ENCODE results near the gene CCL15.

The CCL15 gene

DNA sequence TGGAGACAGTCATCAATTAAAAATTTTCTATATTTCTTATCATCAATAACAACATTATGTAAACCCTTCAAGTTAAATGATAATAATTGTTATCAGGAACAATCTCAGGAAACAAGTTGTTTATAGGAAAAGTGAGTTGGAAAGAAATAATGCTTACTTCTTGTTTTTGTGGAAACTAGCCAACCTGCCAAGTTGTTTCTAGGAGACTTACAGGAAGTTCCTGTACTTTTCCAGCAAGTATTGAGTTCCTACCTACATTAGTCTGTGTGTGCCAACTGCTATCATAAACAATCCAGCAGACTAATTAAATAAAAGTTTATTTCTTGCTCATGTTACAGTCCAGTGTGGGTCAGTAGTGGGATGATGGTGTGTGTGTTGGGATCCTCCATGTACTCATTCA lies 13.2 kb downstream of the CCL15 start:
- DNase-seq, result no peak

DNA sequence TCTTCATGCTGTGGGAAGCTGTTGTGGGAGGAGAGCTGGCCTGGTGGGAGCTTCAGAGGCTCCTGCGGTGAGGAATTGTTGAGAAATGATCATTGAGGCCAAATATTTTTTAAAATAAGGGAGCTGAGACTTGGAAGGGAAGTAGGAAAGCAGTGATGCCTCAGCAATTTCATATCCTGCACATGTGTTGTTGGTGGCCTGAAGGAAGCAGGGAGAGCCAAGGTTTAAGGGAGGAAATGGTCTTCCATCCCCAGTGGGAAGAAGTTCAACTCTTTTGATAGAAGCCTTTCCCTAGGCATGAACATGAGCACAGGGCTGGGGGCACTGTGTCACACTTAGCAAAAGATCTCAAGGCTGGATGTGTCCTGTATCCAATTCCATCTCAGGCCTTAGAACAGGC lies 14.7 kb downstream of the CCL15 start, which contains the start of gene CCL14:
Gene CCL14 (minus strand): TSS at position 87 of the 400 bp plus-strand sequence. CDS start 80 bp downstream, at position 7.
- DNase-seq, result no peak

DNA sequence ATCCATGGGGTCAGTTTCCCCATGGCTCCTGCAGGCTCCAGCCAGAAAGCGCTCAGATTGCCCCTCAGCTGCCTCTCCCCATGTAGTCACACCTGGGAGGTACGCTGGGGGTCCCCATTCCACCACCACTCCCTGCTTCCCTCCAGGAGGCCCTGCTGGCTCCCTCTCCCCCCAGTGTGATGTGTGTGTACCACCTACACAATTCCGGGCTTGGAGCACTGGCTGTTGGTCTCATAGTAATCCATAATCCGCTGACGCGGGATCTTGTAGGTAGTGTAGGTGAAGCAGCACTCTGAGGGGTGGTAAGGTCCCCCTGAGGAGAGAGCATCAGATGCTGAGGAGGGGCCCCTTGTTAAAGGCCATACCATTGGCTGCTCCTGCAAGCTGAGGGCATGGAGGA lies 17.2 kb downstream of the CCL15 start:
- DNase-seq, result no peak

DNA sequence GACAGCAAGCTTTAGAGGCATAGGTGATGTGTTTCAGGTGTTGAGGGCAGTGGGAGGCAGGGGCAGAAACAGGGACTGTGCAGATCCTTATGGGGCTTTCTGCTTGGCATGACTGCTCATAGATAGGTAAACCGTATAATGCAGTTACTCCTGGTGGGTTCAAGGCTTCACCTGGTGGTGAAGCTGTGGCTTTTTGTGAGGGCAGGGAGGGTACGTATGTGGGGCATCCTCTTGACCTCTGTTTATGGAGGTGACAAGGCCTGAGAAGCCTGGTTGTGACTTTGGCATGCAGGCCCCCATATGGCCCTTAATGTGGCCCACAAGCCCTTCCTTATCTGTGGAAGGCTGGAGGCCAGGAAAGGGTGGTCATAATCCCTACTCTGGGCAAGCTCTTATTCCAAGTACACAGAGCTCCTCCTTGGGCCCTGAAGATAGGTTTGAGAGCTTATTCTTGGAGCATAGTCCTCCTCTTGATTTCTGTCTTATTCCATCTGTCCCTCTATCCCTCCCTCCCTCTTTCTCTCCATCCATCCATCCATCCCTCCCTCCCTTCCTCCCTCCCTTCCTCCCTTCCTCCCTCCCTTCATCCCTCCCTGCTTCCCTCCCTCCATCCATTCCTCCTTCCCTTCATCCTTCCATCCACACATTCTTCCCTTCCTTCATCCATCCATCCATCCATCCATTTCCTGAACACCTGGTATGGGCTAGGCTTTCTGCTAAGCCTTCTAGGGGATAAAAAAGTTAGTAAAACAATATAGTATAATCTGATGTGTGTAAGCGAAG lies 18.8 kb downstream of the CCL15 start:
- DNase-seq, result no peak

DNA sequence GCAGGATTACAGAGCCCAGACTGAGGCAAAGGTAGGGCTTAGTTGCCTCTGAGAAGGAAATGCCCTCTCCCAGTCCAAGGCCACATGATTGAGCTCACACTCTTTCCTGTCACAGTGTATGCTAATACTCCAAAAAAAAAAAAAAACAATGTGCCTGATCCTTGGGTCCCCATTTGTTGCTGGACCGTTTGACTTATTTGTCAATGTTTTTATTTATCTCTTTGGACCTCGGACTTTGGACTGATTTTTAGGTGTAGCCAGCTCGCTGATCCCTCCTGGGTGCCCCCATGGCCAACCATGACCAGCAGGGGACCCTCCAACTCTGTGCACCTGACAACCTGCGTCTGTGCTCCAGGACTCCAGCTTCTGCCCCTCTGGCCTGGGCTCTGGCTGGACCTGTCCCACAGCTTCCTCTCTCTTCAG lies 19.4 kb downstream of the CCL15 start:
- DNase-seq, result no peak

DNA sequence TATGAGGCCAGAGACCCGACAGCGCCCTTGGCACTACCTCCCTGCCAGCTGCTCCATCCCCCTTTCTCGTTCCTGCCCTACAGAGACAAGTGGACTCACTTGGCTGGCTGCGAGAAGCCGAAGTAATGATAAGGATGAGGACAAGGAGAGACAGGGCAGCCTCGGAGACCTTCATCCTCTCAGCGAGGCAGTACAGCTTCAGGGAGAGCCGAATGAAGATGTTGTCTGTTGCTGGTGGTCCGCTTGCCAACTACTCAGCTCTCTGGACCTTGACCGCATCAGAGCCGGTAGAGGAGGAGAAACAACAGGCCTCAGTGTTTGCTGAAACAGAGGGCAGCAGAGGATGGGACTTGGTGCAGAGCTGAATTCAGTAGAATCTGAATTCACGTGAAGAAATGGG lies 20.1 kb downstream of the CCL15 start, which contains the start of gene CCL16:
Gene CCL16 (minus strand): TSS at position 252 of the 400 bp plus-strand sequence. CDS start 77 bp downstream, at position 175.
- no peak for DNase-seq

DNA sequence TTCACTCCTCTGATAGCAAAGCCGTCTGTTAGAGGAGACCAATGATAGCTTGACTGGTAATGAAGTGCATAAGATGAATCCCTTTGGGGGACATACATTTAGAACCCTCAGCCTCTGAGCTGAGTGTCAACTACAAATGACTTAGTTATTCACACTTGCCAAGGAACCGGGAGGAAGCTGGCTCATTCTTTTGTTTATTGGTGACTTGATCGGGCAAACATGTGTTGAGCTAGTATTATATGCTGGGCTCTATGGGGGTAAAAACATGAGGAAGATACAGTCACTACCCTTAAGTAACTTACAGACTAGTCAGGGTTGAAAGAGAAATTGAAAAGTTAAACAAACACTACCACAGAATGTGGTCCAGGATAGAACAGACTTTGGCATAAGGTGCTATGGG lies 23.0 kb downstream of the CCL15 start:
- DNase-seq, result no peak

DNA sequence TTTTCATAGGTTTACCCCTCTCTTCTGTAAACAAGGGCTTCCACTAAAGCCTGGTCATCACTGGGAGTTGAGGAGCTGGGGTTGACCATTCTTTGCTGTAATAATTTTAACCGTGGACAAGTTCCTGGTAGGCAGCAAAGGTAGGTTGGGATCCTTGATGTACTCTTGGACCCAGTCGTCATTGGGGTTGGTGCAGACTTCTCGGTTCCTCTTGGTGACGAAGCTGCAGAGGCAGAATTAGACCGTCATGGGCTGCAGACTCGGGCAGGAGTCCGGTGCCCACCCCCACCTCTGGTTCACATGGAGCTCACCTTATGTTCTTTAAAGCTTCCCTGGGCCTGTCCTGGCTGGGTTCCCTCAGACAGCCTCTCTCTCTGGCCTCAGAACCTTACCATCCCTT lies 23.8 kb downstream of the CCL15 start:
- DNase-seq, result no peak

DNA sequence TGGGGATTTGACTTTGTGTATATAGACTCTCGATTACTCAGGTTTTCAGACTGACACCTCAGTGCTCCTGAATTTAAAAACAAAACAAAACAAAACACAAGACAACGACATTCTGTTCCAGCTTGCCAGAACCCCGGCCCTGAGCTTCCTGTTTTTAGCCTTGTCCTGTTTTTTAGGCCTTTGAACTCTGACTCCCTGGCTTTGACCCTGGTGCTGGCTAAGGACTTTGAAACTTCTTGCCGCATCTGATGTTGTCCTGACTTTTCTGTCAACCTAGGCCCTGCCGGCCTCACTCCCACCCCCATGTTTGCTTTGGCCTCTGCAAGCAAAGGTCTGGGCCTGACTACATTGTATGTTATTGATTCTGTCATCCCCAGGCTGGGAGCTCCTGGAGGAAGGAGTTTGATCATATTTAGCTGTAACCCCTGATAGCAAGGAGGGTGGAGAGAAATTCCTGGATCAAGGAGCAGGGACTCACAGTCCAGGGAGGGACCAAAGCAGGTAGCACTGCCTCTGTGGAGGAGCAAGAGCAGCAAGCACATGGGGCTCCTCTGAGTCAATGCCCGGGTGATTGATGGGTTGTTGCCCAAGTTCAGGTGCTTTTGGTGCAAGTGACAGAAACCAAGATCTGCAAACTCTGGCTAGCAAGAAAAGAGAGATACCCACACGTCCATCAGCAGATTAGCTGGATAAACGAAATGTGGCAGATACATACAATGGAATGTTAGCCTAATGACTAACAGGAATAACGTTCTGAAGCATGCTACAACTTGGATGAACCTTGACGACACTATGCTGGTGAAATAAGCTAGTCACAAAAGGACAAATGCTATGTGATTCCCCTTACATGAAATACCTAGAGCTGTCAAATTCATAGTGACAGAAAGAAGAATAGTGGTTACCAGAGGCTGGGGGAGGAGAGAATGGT lies 27.8 kb downstream of the CCL15 start:
- DNase-seq, result no peak

DNA sequence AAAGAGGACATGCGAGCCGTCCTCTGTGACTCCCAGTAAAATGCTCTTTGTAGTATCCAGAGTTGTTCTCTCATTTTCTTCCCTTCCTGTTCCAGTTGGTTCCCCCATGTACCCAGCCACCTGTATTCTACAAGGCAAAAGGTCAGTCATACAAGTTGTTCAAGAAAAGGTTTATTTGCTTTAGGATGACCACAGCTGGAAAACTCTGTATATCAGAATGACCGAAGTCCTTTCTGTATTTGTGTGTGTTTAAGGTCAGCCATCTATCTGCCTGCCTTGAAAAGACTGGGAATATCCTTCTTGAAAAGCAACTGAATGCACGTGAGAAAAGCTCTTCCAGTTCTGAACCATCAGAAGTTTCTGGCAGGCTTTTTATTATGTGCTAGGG lies 28.4 kb downstream of the CCL15 start:
- no peak for DNase-seq

DNA sequence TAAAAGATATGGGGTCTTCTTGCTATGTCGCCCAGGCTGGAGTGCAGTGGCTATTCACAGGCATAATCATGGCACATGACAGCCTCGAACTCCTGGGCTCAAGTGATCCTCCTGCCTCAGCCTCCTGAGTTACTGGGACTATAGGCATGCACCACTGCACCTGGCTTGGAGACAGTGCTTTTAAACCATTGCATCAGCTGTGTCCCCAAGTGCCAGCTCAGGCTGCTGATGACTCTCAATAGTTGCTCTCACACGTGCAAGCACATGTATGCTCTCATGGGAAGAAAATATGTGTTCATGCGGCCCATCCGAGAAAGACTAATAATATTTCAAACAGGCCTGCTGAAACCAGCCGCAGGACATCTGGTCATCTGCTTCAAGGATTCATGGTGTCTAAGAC lies 28.8 kb downstream of the CCL15 start:
- DNase-seq, result no peak

DNA sequence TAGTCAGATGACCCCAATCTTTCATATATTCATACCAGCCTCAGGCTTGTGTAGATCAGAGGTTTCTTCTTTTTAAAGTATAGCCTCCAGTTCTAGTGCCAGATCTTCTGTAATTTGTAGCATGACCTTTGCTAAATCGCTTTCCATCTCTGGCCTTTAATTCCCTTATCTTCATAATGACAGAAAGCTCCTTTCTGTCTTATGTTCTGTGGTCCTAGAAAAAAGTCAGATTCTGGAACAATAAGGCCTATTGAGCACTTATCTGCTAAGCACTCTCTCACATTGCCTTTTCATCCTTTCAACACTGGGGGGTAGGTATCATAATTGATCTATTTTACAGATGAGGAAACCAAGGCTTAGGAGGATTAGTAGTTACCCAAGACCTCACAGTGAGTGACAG lies 29.3 kb downstream of the CCL15 start:
- DNase-seq, result no peak

DNA sequence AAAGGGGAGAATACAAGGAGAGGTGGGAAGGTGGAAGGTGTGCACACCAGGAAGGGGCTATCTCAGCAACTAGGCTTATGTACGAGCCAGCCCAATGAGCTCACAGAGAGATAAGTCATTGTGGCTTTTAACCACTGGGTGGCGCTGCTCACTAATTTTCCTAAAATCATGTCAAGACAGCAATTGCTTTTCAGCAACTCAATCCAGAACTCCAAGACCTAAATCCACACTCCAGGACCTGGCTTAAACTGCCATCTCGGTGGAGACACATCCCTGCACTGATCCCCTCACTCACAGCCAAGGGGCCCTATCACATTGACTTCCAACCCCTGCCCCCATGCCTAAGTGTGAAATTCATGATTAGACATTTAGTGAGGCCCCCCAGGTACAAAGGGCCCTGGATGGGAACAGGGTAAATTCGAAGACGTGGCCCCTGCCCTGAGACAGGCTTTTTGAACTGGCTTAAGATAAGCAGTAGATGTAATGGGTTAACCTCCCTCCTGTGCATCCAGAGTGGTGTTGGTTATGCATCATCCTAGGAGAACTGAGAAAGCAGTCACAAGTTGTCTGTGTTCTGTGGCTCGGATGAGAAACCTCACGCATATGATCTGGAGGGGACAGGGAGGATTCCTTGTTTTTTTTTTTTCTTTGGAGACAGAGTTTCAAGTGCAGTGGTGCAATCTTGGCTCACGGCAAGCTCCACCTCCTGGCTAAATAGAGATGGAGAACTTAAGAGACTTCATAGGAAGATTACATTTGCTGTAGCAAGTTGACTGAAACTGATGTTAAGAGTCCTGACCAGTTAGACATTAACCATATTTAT lies 31.6 kb downstream of the CCL15 start:
- DNase-seq, result peak; percentile 21 to 82

DNA sequence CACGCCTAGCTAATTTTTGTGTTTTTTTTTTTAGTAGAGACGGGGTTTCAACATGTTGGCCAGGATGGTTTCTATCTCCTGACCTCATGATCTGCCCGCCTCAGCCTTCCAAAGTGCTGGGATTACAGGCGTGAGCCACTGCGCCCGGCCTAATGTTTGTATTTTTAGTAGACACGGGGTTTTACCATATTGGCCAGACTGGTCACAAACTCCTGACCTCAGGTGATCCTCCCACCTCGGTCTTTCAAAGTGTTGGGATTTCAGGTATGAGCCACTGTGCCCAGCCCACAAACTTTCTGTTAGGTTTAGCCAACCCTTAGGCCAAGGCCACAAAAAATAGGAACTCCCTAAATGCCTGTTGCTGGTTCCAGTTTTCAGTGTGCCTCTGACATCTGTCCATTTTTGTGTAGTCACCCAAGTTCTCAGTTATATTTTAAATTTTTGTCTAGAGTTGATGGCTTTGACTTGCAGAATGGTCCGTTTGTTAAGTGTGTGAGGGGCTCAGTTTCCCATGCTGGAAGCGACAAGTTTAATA lies 32.8 kb downstream of the CCL15 start:
- no peak for DNase-seq

DNA sequence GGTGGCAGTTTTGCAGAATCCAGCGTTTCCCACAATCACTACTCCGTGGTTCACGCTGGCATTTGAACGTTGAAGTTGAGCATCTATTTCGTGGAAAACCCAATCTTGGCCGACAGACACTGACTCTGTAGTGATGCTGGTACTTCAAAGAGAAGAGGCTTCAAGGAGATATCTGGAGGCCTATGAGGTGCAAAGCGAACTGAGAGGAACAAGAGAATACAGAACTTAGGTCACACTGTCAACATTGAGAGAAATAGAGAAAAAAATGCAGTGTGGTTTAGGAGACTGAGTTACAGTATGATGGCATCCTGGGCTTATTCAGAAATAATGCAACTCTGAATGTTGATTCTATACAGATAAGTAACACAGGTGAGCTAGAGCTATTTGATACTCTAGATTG lies 36.1 kb downstream of the CCL15 start:
- DNase-seq, result no peak

DNA sequence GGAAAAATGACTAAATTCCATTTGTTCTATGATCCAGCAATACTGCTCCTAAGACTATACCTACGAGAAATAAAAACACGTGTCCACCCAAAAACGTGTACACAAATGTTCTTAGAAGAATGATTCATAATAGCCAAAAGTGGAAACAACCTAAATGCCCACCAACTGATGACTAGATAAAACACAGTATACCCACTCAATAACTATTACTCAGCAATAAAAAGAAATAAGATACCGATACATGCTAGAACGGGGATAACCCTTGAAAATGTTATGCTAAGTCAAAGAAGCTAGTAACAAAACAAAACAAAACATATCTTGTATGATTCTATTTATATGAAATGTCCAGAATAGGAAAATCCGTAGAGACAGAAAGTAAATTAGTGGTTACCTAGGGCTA lies 37.7 kb downstream of the CCL15 start:
- no peak for DNase-seq

DNA sequence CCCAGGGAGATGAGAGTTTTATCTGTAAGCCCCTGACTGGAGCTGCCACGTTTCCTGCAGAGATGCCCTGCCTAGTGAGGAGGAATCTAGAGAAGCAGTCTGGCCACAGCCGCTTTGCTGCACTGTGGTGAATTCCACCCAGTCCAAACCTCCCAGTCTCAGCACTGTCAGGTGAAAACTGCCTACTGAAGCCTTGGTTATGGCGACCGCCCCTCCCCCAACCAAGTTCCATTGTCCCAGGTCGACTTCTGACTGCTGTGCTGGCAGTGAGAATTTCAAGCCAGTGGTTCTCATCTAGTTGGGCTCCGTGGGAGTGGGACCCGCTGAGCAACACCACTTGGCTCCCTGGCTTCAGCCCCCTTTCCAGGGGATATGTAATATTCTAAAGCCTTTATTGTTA lies 47.6 kb downstream of the CCL15 start:
- DNase-seq, result no peak

DNA sequence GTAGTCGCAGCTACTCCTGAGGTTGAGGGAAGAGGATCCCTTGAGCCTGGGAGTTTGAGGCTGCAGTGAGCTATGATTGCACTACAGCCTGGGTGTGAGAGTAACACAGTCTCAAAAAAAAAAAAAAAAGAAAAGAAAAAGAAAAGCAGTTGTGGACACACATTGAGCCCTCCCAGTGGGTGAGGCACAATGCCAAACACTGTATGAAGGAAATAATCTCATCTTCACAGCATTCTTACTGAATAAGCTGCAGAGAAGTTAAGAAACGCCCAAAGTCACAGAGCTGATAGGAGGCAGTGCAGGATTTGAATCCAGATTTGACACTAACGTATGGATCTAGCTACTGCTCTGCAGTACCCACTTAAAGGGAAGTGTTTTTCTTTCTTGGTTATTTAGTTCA lies 52.0 kb downstream of the CCL15 start:
- no peak for DNase-seq

DNA sequence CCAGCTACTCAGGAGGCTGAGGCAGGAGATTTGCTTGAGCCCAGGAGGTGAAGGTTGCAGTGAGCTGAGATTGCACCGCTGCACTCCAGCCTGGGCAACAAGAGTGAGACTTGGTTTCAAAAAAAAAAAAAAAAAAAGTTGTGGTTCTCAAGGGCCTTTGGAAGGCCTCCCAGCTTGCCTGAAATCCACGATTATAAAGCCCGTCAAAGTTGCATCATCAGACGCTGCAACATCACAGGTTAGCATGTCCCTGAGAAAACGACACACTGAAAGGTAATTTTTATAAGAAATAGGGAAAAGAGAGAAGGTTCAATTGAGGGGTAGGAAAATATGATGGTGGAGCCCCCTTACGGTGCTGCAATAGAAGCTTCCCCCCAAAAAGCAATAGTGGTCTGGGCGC lies 53.3 kb downstream of the CCL15 start:
- DNase-seq, result no peak
